Amniotic stem cell (primary cell): Measurements from ENCODE around the gene CDH4.
"Not testable (repeated sequence)": the region's sequence is repeated elsewhere in the genome, so short reads cannot be mapped to it uniquely, and the experiment has no call there.

ENCODE experiments used
- DNase-seq: peaks from one replicate; lab custom pipeline; 2025; lab: John Stamatoyannopoulos, UW

Gene CDH4

DNA sequence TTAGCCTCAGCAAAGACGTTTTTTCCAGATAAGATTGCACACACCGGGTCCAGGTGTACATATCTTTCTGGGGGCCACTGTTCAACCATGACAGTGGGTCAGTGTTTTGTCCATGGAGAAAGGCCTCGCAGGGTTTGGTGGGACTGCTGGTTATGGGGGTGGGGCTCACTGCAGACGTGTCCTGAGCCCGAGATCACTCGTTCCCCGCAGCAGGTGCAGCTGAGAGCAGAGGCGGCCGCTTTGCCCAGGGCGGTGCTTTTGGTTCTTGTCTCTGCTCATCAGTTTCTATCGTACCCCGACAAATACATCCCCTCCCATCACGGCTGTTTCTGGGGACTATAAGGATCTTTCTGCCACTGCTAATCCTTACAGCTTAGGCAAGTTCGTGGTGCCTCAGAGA, 166.9 kb downstream of the CDH4 start:
- DNase-seq = no peak

DNA sequence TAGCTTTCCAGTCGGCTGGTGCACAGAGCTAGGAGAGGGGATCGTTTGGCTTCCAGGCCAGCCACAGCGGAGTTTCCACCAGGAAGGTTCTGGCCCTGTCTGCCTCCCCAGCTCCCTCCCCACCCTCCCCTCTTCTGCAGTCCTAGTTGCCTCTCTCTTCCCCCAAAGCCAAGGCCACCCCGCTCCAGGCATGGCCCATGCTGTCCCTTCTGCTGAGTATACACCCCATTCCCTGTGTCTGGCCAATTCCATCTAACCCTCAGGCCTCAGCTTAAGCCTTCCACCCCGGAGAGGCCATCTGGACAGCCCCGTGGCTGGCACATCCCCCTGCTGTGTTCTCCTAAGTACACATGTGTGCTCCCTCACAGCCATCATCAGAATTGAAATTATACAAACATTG, 167.4 kb downstream of the CDH4 start:
- no peak for DNase-seq

DNA sequence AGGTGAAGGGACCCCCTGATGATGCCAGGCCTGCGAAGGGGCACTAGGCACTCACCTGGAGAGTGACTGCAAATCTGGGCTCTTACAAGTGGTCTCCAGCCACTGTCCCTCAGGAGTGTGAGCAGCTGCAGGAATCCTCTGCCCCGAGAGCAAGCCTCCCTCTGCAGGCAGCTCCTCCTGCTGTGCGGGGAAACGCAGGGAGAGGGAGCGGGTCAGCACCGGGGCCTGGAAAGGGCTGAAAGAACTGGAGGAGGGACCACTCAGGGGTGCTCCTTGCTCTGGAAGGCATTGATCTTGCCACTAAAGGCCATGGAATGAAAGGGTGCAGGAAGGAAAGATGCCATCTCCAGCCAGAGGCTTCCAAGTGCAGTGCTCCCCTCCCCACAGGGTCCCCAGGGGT, 168.0 kb downstream of the CDH4 start:
- DNase-seq = no peak

DNA sequence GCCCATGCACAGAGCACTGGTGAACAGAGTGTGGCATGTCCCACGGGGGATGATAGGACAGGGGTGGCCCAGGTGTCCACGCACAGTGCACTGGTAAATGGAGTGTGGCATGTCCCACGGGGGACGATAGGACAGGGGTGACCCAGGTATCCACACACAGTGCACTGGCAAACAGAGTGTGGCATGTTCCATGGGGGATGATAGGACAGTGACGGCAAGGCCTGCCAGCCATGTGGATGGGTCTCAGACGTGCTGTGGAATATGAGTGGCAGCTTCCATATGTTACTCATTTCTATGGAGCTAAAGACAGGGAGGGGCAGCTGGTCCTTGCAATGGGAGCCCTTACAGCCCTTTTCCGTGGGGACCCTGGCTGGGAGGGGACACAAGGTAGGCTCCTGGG, 168.7 kb downstream of the CDH4 start:
- DNase-seq = no peak

DNA sequence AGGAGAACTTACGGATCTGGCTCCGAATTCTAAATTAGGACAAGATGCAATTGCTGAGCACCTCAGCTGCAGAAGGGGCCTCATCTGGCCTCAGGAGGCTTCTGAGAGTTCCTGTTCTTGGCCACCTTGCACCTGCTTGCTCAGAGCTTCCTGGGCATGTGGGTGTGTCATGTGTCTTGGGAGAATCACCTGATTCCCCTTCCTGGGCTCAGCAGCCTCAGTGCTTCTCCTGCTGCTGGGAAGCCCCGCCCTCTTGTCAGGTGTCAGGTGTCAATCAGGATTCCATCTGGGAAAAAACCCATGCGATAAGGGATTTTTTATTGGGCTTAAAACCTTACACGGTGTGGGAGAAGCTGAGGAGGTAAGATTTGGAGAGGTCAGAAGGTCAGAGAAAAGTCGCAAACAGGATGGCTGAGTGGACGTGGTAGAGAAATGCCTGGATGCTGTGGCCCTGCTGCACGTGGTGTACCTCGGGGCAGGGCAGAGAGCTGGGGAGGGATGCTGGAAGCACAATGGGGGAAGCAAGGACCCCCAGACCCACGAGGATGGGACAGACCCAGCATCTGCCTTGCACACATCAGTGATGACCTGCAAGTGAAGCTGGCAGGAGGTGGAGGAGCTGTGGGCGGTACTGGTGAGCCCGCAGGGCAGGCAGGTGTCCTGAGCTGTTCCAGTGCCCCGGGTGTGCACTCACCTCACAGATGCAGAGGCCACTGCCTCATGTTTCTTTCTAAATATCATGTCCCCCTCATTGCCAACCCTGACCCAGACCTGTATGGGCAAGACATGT, 170.8 kb downstream of the CDH4 start:
- DNase-seq = no peak

DNA sequence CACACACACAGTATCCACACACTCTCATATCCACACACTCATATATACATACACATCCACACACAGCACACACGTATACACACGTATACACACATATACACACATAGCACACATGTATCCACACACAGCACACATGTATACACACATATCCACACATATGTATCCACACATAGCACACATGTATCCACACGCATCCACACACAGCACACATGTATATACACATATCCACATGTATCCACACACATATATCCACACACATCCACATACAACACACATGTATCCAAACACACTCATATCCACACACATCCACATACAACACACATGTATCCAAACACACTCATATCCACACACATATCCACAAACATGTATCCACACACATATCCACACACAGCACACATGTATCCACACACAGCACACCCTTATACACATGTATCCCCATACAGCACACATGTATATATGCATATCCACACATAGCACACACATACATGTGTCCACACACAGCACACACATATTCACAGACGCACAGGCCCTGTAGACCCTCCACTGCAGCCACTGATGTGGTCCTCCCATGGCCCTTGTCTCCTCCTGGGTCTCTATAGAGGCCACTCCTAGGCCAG, 172.1 kb downstream of the CDH4 start:
- no peak for DNase-seq

DNA sequence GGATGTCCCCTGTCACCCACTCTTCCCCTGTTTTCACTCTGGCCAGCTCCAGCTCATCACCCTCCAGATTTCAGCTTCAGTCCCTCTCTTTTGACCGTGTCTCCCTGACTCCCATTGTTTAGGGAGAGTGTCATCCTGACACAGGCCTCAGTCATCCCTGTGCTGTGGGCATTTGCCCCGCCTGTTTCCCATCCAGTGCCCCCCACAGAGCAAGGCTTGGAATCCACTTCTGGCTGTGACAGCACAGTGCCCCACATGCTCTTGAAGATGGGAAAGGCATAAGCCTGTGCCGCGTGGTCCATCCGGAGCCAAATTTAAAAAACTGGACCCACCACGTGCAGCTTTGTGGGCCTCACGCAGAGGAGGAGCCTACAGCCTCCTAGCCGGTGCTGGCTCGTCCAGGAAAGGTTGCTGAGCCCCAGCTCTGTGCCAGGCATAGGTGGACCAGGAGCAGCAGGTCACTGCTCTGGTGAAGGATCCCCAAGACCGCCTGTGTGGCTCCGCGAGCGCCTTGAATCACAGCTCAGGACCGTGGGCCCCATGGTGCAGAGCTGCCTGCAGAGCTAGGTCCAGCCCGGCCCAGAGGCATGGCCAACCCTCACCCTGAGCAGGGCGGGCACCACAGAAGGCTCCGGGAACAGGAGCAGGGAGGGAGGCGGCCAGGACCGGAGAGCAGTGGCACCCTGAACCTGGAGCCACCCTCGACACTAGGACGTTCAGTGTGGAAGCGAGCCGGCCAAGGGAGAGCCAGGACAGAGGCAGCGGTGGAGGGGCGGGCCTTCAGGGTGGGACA, 172.8 kb downstream of the CDH4 start:
- DNase-seq = no peak

DNA sequence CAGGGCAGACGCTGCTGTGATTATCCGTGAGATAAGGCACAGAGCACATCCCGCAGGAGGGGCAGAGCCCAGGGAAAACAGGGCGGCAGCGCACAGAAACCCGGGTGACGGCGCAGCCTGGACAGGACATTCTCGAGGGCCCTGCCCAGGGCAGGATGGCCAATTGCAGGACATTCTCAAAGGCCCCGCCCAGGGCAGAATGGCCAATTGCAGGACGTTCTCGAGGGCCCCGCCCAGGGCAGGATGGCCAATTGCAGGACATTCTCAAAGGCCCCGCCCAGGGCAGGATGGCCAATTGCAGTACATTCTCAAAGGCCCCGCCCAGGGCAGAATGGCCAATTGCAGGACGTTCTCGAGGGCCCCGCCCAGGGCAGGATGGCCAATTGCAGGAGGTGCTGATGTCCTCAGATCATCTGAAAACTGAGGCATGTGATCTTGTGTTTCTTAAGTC, 173.5 kb downstream of the CDH4 start:
- DNase-seq = not testable (repeated sequence)

DNA sequence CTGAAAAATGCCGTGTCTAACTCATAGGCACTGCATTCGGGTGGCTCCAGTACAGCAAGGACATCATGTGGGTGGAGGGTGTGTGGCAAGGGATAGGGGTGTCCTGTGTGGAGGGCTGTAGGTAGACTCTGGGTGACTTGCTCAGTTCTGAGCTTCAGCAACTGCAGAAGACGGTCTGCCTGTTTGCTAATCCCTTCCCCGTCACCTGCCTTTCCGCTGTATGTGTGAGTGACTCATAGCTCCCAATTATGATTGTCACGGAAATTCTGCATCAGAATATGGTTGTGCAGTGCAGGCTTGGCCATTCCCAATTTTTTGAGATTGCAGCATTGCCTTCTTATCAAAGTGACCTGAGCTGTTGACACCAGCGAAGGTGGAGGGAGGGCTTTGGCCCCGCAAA, 174.3 kb downstream of the CDH4 start:
- no peak for DNase-seq

DNA sequence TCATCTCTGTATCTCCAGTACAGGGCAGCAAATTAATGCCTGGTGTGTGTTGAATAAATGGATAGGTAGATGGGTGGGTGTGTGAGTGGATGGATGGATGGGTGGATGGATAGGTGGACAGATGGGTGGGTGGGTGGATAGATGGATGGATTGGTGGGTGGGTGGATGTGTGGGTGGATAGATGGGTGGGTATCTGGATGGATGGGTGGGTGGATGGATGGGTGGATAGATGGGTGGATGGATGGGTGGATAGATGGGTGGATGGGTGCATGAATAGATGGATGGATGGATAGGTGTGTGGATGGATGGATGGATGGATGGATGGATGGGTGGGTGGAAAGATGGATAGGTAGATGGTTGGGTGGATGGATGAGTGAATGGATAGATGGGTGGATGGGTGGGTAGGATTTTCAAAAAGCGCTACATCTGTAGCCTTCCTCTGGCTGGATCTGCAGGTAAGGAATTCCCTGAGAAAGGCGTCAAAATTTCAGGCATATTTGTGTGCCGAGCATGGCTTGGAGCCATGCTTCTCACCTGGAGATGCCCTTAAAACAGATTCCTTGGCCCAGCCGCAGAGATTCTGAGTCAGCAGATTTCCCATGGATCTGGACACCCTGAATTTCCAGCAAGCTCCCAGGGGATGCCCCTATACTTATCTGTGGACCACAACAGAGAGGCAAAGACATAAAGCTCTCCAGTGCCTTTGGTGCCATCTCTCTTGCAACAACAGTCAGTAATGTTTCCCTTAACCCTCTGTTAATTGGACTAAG, 177.6 kb downstream of the CDH4 start:
- no peak for DNase-seq

DNA sequence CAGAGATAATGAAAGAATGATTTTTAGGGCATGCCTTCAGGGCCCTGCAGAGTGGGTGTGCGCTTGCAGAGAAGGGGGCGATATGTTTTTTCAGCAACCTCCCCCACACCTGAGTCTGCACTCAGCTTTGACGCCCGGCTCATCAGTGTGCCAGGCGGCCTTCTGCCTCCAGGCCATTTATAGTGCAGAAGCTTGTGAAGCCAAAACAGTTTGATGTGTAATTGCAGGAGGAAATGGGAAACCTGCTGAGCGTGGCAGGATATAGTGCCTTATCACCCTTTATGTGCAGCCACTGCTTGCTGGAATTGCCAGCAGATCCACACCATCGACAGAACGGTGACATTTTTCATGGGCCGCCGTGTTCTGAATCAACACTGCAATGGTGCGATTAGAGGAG, 178.2 kb downstream of the CDH4 start:
- no peak for DNase-seq

DNA sequence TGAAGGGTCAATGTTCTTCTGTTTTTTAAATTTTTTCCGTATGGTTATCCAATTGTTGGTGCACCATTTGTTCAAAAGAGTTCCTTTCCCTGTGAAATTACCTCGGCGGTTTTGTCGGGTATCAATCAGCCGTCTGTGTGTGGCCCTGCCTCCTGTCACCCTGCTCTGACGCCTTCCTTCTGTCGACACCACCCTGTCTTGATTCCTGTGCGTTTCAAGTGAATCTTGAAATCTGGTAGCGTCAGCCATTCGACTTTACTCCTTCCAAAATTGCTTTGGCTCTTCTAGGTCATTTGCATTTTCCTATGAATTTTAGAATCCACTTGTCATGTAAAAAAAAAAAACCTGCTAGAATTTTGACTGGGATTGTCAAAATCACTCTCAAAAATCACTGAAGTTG, 181.1 kb downstream of the CDH4 start:
- no peak for DNase-seq

DNA sequence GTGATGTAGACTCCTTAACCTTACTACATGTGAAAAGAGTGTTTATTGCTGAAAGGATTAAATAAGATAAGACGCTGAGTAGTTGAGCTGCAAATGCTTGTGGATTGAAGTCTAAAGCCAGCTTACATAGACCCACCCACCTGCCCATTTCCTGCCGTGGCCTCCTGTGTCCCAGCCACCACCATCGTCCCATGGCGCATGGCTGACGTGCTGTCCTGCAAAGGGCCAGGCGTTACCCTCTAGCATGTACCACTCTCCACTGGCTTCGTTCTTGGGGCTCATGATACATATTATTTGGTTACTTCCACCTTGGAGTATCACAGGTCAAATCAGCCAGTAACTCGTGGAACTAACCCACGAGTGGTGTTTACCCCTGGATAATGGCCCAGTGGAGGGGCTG, 181.8 kb downstream of the CDH4 start:
- no peak for DNase-seq

DNA sequence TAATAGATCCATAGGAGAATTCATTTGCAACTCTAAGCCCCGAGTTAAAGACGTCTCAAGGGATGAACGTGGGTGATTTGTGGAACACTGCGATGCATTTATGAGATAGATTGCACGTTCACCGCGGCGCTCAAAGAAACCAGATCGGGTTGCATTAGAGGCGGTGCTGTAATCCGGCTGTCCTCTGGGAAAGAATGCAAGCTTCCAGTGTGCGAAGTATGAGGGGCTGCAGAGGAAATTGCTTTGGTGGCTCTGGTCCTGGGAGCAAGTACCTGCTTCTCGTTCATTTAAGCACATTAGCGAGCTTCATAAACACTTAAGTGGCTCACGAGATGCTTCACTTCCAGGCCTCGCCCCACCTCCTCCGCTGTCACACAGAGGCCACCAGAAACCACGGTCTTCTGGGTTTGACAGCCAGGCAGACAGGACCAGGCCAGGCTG, 182.3 kb downstream of the CDH4 start:
- no peak for DNase-seq

DNA sequence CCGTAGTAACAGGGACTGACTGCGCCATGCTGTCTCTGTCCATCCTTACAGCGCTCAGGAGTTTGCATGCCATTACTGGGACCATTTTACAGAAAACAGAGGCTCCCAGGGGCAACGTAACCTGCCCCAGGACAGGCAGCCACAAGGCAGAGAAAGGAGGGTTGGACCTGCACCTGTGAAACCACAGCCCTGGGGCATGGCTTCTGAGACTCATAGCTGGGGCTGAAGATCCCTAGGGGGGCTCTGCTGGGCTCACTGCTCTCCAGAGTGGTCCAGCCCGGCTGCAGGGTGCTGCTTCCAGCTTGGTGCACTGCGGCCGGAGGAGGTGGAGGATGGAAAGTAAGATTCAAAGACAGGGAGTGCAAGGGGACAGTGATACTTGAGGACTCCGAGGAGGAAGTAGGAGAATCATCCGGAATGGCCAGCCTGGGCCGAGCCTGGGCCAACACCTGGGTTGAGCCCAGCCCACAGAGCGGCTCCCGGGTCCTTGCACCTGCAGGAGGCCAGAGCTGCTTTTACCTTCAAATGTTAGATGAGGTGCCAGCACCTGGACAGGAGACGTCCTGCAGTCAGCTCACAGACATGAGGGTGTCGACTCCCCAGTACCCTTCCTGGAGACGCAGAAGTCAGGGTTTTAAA, 183.2 kb downstream of the CDH4 start:
- DNase-seq = no peak

DNA sequence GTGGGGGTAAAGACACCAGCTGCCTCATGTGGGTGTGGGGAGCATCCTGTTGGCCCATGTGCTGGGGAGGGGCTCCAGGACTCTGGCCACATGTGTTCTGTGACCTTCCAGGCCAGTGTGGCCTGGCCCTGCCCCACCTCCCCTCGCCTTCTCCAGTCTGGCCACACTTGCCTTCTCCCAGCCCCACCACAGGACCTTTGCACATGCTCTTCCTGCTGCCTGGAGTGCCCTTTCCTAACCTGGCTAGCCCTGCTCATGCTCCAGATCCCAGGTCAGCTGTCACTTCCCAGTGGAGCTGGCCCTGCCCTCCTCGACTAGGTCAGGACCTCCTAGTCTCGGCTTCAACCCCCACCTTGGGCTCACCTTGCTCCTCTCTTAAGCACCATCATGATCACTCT, 183.8 kb downstream of the CDH4 start:
- no peak for DNase-seq

DNA sequence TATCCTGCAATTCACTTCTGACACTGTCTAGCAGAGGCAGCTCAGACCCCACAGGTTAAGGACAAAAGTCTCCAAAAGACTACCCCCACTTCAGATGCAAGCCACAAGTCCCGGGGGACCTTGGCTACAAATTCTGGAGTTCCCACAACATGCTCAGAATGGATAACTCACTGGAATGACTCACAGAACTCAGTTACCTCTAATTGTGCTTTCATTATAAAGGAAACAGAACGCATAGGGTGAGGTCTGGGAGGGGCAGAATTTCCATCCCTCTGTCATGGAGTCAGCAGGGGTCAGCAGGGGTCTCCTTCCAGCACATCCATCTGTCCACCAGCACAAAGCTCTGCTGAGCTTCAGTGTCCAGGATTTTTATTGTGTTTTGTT, 184.2 kb downstream of the CDH4 start:
- no peak for DNase-seq

DNA sequence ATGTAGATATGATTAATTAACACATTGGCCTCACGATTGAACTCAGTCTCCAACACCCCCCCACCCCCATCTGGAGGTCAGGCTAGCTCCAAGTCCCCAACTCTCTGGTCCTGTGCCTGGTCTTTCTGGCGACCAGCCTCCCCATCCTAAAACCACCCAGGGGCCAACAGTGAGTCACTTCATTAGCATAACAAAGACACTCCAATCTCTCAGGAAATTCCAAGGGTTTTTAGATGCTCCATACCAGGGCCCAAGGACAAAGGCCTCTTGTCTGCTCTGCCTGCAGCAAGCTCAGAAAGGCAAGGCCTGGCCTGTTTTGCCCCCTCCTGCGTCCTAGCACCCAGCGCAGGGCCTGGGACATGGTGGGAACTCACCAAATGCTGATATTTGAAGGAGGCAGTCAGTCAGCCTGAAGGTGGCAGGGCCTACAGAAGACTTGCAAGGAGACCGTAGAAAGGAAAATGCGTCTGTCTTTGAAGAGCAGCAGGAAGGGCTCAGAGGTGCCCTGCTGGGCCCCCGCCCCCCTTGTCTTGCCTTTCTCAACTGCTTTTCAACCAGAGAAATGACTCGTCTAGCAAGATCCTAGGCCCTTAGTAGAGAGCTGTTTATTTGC, 184.7 kb downstream of the CDH4 start:
- DNase-seq = no peak

DNA sequence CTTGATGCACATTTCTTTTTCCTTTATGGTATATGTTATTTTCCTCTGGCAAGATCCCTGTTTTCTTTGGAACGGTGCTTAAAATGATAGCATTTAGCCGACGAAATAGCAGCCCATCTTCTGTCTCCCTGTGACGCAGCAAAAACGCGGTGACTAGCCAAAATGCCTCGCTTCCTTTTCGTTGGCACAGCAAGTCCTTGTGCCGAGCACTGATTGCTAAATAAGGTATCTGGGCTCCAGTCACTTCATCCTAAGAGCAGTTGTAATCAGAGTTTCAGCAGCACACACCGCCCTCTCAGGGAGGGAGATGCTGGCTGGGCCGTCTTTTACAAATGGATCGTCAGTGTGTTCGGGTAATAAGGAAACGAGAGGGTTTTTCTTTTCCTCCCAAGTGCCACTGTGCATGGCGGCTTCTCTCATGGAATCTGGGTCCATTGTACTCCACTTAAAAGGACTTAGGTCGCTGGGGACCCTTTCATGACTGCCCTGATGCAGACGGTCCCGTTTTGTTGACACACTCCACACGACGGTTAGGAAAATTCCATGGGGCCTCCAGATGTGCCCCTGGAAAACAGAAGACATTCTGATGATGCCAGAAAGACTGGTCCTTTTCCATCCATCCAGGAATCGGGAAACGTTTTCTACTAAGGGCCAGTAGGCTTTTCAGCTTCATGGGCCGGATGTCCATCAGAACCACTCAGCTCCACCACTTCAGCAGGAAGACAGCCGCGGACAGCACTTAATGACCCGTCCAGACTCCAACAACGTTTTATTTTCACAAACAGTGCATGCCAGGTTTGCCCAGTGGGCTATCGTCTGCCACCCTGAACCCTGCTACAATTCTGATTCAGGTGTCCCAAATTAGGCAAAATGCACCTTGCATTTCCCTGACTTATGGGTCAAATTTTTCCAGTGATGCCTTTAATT, 185.5 kb downstream of the CDH4 start:
- no peak for DNase-seq

DNA sequence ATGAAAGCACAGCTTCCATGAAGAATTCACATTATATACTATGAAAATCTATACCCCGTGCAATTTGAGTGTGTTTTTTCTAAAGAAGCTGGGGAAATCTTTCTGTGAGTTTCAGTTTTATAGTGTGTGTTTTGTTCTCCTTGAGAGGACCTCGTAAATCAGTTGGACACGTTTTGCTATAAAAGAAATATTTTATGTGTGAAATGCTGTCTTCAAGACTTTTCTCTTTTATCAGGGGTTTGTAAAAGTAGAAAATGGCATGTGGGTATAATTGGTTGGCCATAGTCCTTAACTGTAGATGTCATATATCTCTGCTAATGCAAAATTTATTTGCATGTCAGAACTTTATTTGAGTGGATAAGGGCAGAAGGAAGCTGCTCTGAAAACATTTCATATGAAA, 186.2 kb downstream of the CDH4 start:
- no peak for DNase-seq
